ENCODE measurements around the gene FAAP100.

FAAP100 gene

GRCh38 chr17:81522491-81523401 is 29.4 kb downstream of the FAAP100 start:
- no peak for DNase-seq

GRCh38 chr17:81520021-81520901 is 31.9 kb downstream of the FAAP100 start:
- no peak for DNase-seq

GRCh38 chr17:81519284-81520020 is 32.7 kb downstream of the FAAP100 start:
- DNase-seq, result peak in 1 of 2 experiments; percentile 52

GRCh38 chr17:81518785-81519283 is 33.3 kb downstream of the FAAP100 start:
- DNase-seq, result no peak

- peak in 1 of 2 experiments; percentile 61 for DNase-seq
Observed at GRCh38 chr17:81518113-81518784, 33.9 kb downstream of the FAAP100 start.

- DNase-seq, result no peak
Observed at GRCh38 chr17:81517339-81518112, 34.6 kb downstream of the FAAP100 start.

GRCh38 chr17:81517009-81517338 is 35.2 kb downstream of the FAAP100 start:
- DNase-seq, result no peak

- DNase-seq, result no peak
Observed at GRCh38 chr17:81516439-81516838, 35.7 kb downstream of the FAAP100 start.

- no peak for DNase-seq
Observed at GRCh38 chr17:81515530-81516041, 36.6 kb downstream of the FAAP100 start.

- peak; percentile 68 to 80 for DNase-seq
Observed at GRCh38 chr17:81514739-81515529, 37.2 kb downstream of the FAAP100 start.

- DNase-seq, result no peak
Observed at GRCh38 chr17:81514489-81514738, 37.7 kb downstream of the FAAP100 start.

- peak; percentile 75 to 82 for DNase-seq
Observed at GRCh38 chr17:81513753-81514488, 38.2 kb downstream of the FAAP100 start.

- peak; percentile 68 for DNase-seq
Observed at GRCh38 chr17:81513372-81513752, 38.8 kb downstream of the FAAP100 start.

- peak; percentile 90 to 94 for DNase-seq
Observed at GRCh38 chr17:81512562-81513371, 39.4 kb downstream of the FAAP100 start, which contains the start of gene ACTG1. TSS of gene ACTG1 (minus strand) at chr17:81512799. CDS start at chr17:81512354, 445 bp downstream.

- no peak for DNase-seq
Observed at GRCh38 chr17:81511804-81512561, 40.2 kb downstream of the FAAP100 start.

- no peak for DNase-seq
Observed at GRCh38 chr17:81511554-81511803, 40.7 kb downstream of the FAAP100 start.

GRCh38 chr17:81510785-81511553 is 41.2 kb downstream of the FAAP100 start:
- no peak for DNase-seq

All from SHP77 (cell line).